Body of pancreas (tissue), 4 donors: ENCODE data around the gene PTPRN2.

Experiments used
- POLR2A ChIP-seq, 3 donors: fragments of 450-650 bp; IDR thresholded peaks; one replicate each; pipeline ENCODE4 v1.6.1; 2016; ENCODE audit warnings: antibody characterized with exemption in 3 of 3, mild to moderate bottlenecking in 2 of 3
- TF ChIP-seq, protein P1 (sequence below), 7 experiments: fragments of 450-650 bp in 4 of 7; fragments of 200-600 bp in 3 of 7; sonication (generic) in 3 of 7; IDR thresholded peaks; one replicate each; pipeline ENCODE4 v1.5.1; 2016 to 2019; ENCODE audit warnings: antibody characterized with exemption in 7 of 7

DNA sequence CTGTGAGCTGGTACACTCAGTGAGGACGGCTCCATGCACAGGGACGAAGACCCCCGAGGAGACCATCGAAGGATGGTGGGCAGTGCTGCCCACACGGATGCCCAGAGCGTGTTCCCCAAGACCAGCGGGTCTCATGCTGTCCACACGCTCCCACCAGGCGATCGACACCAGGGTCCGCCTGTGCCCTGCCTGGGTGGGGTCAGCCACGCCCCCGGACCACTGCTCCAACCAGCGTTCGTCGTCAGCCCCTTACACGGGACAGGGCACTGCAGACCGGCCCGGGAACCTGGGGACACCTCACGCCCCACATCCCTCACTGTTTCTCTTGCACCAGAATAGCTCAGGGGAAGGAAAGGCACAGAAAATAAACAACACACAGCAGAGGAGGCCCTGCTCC, 1027.4 kb downstream of the PTPRN2 start:
- TF ChIP-seq, protein P1, sequence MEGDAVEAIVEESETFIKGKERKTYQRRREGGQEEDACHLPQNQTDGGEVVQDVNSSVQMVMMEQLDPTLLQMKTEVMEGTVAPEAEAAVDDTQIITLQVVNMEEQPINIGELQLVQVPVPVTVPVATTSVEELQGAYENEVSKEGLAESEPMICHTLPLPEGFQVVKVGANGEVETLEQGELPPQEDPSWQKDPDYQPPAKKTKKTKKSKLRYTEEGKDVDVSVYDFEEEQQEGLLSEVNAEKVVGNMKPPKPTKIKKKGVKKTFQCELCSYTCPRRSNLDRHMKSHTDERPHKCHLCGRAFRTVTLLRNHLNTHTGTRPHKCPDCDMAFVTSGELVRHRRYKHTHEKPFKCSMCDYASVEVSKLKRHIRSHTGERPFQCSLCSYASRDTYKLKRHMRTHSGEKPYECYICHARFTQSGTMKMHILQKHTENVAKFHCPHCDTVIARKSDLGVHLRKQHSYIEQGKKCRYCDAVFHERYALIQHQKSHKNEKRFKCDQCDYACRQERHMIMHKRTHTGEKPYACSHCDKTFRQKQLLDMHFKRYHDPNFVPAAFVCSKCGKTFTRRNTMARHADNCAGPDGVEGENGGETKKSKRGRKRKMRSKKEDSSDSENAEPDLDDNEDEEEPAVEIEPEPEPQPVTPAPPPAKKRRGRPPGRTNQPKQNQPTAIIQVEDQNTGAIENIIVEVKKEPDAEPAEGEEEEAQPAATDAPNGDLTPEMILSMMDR (IDR thresholded peaks at IDR 0.05): no peak
- no peak for TF ChIP-seq POLR2A (IDR thresholded peaks at IDR 0.05)
